Epithelial cell of proximal tubule (primary cell): ENCODE measurements around the gene FAF1. TPM values are rescaled to one million over a fixed set of nuclear protein-coding genes. Genes with fewer than 3 reads are reported as not detected.
"Not testable (repeated sequence)": the region's sequence is repeated elsewhere in the genome, so short reads cannot be mapped to it uniquely, and the experiment has no call there.

Experiments
- DNase-seq: peaks from one replicate; pipeline ENCODE4 v3.0.0-alpha.2; 2011; ENCODE audit warnings: low read depth
- H3K4me3 ChIP-seq: 2 replicates; pipeline ENCODE4 v1.5.1; 2011; ENCODE audit warnings: low read depth, mild to moderate bottlenecking, low read length
- total RNA-seq: library from RNA; depleted of rRNA; stranded (reverse); fragments of >200 nt; gene quantifications from 2 replicates; pipeline ENCODE4 v1.2.3, GENCODE V29; 2015
- TF ChIP-seq, protein P1 (sequence below): conservative IDR thresholded peaks from 2 replicates; pipeline ENCODE4 v1.5.1; 2012; ENCODE audit warnings: low read depth, mild to moderate bottlenecking, low read length

FAF1 gene
- total RNA-seq, 1 donor from 2014 or later: 54.1 TPM

DNA sequence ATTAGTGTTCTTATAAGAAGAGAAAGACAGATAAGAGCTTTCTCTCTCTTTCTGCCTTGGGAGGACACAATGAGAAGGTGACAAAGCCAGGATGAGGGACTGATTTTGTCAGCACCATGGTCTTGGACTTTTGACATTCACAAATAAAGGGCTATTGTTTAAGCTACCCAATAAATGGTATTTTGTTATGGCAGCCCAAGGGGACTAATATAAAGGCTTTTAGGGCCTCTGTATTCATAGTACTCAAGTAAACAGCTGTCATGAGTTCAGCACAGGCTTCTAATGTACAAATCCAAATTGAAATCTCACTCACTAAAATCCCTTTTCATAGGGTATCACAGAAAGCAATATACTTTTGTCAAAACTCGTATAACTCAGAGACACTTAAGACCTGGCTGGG lies 242.7 kb downstream of the FAF1 start:
- no peak overlapping the region for H3K4me3 ChIP-seq
- TF ChIP-seq, protein P1, sequence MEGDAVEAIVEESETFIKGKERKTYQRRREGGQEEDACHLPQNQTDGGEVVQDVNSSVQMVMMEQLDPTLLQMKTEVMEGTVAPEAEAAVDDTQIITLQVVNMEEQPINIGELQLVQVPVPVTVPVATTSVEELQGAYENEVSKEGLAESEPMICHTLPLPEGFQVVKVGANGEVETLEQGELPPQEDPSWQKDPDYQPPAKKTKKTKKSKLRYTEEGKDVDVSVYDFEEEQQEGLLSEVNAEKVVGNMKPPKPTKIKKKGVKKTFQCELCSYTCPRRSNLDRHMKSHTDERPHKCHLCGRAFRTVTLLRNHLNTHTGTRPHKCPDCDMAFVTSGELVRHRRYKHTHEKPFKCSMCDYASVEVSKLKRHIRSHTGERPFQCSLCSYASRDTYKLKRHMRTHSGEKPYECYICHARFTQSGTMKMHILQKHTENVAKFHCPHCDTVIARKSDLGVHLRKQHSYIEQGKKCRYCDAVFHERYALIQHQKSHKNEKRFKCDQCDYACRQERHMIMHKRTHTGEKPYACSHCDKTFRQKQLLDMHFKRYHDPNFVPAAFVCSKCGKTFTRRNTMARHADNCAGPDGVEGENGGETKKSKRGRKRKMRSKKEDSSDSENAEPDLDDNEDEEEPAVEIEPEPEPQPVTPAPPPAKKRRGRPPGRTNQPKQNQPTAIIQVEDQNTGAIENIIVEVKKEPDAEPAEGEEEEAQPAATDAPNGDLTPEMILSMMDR: no peak
- DNase-seq: no peak

DNA sequence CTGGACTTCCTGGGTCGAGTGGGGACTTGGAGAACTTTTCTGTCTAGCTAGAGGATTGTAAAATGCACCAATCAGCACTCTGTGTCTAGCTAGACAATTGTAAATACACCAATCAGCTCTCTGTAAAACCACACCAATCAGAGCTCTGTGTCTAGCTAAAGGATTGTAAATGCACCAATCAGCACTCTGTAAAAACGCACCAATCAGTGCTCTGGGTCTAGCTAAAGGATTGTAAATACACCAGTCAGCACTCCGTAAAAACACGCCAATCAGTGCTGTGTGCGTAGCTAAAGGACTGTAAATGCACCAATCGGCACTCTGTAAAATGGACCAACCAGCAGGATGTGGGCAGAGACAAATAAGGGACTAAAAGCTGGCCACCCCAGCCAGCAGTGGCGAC lies 243.6 kb downstream of the FAF1 start:
- H3K4me3 ChIP-seq: not testable (repeated sequence)

DNA sequence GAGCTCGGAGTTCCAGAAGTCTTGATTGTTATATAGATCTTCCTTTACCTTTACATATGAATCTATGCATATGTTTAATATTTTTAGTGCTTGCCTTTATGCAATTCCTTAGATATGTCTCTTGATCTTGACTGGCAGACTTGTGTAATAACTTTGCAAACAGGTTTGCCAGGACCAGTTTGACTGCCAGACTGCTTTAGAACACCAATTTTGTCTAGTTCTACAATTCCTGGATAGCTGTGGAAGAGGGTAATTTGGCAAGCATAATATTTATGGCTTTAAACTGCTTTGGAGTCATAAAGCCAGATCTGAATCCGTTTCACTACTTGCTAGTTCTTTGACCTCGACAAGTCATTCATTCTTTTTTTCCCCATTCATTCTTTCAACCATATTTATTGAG lies 250.0 kb downstream of the FAF1 start:
- TF ChIP-seq, protein P1: no peak
- no peak for DNase-seq
- no peak overlapping the region for H3K4me3 ChIP-seq

More for the DNA sequence above, 243.6 kb downstream of the FAF1 start:
- not testable (repeated sequence) for DNase-seq

DNA sequence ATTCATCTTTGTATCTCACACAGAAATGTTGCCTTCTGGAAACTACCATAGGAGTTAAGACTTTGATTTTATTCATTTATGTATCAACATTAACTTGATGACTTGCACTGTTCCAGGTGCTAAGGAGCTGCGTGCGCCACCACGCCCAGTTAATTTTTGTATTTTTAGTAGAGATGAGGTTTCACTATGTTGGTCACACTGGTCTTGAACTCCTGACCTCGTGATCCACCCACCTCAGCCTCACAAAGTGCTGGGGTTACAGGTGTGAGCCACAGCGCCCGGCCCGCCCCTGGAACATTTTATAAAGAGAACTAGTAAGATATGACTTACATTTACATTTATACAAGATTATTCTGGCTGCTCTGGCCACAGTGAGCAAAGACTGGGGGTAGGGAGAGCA lies 252.2 kb downstream of the FAF1 start:
- TF ChIP-seq, protein P1: no peak

DNA sequence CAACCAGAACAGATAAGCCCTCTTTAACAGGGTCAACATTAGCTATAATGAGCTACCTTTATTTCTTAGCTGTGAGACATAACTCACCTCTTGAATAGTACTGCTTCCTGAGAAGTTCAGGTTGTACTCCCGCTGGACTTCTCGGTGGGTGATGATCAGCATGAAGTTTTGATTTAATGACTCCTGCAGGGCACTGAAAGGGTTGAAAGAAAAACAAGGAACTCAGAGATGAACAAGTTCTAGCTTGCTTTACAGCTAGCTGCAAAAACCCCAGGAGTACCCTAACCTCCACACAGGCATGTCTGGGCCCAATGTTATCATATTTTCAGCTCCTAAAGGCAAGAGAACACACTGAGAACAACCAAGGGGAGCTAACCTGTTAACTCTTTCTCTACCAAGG lies 254.4 kb downstream of the FAF1 start:
- no peak for DNase-seq
- no peak overlapping the region for H3K4me3 ChIP-seq
- TF ChIP-seq, protein P1: no peak

More for the DNA sequence above, 252.2 kb downstream of the FAF1 start:
- no peak for DNase-seq
- no peak overlapping the region for H3K4me3 ChIP-seq

DNA sequence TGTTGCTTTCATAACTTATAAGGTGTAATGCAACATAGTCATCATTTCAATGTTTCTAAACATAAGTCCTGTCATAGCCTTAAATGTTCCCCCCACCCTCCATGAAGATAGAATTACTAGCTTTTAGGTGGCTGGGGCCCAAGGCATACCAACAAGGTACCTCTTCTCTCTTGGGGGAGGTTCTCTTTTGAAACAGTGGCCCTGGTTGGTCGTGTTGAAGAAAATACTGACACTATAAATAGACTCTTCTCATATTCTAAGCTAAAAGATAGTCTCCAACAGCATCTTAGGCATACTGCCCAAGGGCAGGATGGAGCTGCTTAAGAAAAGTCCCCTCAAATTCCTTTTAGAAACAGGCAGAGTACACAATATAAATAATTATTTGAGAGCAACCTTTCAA lies 255.0 kb downstream of the FAF1 start:
- no peak overlapping the region for H3K4me3 ChIP-seq
- TF ChIP-seq, protein P1: no peak
- DNase-seq: no peak

DNA sequence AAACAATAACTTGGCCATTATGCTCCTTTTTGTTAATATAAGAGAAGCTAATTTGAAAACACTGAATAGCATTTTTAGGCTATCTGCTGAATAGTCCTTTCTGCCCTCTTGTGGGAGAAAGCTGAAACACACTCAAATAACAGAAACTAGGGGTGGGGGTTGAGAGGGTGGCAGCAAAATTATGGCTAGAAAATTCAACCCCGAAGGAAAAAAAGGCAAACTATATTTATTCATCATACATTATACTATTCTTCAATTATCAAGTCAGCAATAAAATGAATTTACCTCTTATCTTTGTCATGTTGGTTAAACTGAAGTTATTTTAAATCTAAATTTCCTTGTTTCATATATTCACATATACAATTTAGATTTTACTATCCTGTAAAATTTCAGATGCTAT lies 255.9 kb downstream of the FAF1 start:
- DNase-seq: no peak
- TF ChIP-seq, protein P1: peak; percentile 82
- H3K4me3 ChIP-seq: no peak overlapping the region

DNA sequence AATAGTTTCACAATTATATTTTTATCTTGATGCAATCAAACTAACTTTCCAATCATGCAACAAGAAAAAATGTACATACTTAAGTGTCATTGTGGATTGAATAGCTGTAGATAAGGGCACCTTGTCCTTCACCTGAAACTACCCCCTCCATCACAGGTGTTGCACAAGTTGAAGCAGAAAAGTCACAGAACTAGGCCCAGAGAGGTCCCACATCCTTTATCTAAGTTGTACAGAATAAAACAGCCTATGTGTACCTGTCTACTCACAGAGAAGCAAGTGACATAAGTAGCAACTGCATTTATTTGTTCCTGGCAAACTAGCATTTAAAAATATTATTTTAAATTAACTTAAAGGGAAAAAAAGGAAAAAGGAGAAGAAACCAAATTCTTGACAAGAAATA lies 256.8 kb downstream of the FAF1 start:
- DNase-seq: no peak
- TF ChIP-seq, protein P1: no peak
- H3K4me3 ChIP-seq: no peak overlapping the region
